Midbrain (tissue), 1 donor: ENCODE results near the gene STMN3.
"Not testable (repeated sequence)": the region's sequence is repeated elsewhere in the genome, so short reads cannot be mapped to it uniquely, and the experiment has no call there.

Experiments
- DNase-seq: peaks from one replicate; lab custom pipeline; 2025; lab: John Stamatoyannopoulos, UW

Gene STMN3

DNA sequence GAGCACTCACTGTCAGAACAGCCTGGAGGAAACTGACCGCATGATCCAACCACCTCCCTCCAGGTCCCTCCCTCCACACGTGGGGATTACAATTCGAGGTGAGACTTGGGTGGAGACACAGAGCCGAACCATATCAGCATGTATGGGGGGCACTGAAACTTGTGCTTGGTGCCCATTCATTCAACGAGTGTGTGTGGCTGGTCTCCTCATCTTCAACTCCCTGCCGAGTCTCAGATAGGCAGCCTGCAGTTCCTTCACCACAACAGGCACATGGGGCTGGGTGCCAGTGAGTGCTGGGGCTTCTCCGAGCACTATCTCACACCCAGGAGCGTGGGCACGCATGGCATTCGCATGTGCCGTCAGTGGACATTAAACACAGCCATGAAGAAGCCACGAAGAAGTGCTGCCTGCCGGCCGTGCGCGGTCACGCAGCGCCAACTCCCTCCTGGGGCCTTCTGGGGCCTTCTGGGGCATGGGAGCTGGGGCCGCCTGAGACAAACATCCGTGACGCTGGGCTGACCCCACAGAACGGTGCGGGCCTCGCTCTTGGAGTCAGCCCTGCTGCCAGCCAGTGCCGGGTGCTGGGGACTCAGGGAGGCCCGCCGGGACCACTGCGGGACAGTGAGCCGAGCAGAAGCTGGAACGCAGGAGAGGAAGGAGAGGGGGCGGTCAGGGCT, 4.2 kb upstream of the STMN3 start:
- DNase-seq = no peak

- DNase-seq = no peak
Measured at GRCh38 chr20:63656451-63656850, 3.2 kb upstream of the STMN3 start.

- DNase-seq = no peak
Measured at GRCh38 chr20:63655249-63655648, 2.0 kb upstream of the STMN3 start.

- no peak for DNase-seq
Measured at GRCh38 chr20:63653974-63654668, 897 bp upstream of the STMN3 start.

DNA sequence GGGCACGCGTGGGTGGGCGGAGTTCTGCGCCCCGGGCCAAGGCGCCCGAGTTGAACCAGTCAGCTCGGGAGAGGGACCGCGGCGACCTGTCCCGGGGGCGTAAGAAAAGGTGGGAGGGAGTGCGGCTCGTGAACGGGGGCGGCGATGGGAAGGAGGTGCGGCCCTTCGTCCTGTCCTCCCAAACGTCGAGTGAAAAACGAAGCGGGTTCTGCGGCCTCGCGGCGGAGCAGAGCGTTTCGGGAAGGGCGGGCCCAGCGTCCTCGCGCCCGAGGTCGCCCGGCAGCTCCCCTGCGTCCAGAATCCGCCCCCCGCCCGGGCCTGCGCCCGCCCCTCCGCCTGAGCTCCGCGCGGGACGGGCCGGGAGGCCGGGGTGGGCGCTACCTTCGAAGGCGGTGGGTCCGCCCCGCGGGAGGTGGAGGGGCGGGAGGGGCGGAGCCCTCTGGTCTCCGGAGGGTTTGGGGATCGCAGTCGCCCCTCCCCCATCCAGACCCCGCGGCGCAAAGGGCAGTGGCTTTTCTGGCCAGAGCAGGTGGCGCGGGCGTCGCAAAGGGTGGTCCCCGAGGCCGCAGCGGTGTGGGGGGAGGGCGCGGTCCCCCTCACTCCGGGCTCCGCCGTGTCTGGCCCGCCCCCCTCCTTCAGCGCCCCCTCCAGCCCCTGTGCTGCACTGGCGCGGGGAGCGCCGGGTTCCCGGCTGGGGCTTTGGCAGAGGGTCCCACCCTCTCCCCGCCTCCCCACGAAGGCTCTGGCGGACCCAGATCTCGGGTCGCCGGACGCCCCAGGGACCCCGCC, 838 bp downstream of the STMN3 start:
- DNase-seq = no peak

- DNase-seq = no peak
Measured at GRCh38 chr20:63651942-63652191, 1.4 kb downstream of the STMN3 start.

GRCh38 chr20:63650486-63650885, 2.7 kb downstream of the STMN3 start:
- DNase-seq = not testable (repeated sequence)

DNA sequence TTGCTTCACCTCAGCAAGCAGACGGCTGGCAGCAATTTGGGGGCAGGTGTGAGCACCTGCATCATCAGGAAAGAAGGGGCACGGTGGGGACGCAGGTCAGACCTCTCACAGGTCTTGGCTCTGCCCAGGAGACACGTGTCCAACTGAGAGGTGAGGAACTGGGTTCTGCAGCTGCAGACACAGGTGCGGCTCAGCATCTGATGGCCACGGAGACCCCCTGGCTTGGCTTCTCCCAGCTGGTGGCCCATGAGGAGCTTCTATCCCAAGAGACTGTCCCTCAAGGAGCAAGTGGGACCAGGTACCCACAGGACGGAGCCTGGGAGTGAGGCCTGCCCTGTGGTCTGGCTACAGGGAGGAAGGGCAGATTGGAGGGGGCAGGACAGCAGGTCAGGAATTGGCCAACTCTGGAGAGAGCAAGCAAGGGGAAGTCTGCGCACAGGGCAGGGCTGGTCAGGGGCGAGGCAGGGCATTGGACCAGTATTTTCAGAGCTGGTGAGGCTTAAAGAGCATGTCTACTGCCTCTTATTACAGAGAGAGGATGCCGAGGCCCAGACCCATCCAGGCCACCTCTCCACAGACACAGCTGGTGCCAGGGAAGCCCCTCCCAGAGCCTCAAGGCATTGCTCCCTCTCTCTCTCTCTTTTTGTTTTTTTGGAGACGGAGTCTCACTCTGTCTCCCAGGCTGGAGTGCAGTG, 4.2 kb downstream of the STMN3 start:
- no peak for DNase-seq

DNA sequence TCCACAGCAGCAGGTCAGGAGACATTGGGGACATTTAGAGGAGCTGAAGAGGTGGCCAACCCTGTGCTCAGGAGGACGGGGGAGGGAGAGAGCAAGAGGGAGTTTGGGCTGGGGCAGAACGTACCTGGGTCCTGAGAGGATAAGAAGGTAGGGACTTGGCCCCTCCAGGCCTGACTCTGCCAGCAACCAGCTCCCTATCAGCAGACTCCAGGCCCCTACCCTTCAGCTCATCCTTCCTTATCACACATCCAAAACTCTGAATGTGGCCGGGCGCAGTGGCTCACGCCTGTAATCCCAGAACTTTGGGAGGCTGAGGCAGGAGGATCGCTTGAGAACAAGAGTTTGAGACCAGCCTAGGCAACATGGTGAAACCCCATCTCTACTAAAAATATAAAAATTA, 5.0 kb downstream of the STMN3 start:
- DNase-seq = no peak

GRCh38 chr20:63645218-63645617, 8.0 kb downstream of the STMN3 start:
- DNase-seq = no peak

DNA sequence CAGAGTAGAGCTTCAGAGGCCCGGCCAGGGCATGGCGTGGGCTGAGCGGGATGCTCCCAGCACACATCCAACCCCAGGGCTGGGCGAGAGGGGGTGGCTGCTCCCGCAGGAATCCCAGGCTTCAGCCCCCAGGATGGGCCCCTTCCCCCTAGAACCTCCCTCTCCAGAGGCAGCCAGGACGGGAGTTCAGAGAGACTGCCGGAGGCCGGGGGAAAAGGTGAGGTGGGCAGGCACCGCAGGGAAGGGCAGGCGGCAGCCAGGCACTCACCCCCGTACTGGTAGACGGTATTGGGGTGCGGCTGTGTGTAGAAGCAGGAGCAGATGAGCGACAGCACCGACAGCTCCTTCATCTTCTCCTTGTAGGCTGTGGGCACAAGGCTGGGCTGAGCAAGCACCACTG, 9.3 kb downstream of the STMN3 start:
- no peak for DNase-seq

DNA sequence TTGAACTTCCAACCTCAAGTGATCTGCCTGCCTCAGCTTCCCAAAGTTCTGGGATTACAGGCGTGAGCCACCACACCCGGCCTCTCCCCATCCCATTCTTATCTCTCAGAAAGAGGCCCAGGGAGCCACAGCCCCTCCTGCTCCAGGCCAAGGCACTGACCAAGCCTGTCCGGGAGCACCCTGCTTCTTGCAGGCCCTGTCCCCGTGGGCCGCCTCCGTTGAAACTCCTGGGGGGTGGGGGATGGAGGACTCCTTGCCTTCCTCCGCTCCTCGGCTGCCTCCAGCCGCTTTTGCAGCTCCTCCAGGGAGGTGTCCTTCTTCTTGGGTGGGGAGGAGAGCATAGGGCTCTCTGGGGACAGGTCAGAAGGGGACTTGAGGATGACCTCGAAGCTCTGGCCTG, 9.7 kb downstream of the STMN3 start:
- DNase-seq = no peak

- DNase-seq = no peak
Measured at GRCh38 chr20:63642527-63643247, 10.5 kb downstream of the STMN3 start.

DNA sequence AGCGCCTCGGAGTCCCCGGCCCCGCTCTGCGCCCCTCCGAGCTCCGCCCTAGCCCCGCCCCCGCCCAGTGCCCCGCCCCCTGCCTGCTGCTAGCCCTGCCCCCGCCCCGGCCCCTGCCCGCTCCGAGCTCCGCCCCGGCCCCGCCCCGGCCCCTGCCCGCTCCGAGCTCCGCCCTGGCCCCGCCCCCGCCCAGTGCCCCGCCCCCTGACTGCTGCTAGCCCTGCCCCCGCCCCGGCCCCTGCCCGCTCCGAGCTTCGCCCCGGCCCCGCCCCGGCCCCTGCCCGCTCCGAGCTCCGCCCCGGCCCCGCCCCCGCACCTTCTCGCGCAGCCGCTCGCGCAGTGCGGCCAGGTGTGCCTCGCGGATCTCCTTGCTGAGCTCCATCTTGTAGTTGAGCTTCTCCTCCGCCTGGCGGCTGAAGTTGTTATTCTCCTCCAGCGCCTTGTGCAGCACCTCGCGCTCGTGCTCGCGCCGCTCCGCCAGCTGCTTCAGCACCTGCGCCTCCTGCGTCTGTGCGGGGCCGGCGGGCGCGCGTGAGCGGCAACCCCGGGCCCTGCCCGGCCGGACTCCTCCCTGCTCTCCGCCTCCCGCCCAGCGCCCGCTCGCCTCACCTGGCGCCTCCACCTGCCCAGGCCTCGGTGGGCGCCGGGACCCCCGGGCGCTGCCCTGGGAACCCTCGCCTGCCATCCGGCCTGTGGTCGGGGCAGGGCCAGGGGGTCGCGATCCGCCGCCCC, 11.3 kb downstream of the STMN3 start:
- peak; percentile 77 for DNase-seq

DNA sequence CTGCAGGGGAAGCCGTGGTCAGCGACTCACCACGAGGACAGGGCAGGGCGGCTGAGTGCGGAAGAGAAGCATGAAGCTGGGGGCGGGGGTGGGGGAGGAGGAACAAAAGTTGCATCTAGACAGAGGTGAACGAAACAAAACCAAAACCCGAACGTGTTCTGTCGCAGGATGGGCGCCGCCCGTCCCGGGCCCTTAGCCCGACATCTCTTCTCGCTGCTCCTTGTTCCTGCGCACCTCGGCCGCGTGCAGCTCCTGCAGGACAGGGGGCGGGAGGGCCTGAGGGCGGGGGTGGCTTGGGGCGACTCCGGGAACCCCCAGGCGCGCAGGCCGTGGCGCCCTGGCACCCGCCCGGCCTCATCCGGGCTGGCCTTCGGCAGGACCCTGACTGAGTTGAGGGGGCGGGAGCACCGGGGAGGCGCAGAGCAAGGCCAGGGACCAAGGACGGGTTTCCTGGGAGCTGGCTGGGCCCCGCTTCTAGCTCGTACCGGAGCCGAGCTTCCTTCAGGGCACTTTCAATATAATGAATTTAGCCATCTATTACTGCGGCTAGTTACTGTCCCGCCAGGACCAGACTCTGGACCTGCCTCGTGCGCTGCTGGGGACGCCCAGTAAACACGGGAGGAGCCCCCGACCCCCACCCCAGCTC, 12.0 kb downstream of the STMN3 start:
- DNase-seq = no peak

DNA sequence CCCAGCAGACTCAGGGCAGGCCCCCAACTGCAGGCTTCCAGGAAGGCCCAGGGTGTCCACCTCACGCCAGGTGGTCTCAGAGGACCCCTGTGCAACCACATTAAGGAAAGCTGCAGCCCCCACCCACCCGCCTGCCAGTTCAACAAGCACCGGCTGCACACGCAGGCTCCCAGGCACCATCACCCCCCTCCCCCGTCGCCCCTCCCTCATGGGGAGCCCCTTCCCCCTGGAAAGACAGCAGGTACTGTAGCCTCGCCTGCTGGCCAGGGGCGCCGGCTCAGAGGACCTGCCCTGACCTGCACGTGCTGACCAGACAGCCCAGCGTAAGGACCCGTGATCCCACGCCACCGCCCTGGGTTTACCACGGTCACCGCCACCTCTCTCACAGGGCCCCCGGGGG, 12.5 kb downstream of the STMN3 start:
- not testable (repeated sequence) for DNase-seq

- DNase-seq = no peak
Measured at GRCh38 chr20:63640086-63640485, 13.1 kb downstream of the STMN3 start.

DNA sequence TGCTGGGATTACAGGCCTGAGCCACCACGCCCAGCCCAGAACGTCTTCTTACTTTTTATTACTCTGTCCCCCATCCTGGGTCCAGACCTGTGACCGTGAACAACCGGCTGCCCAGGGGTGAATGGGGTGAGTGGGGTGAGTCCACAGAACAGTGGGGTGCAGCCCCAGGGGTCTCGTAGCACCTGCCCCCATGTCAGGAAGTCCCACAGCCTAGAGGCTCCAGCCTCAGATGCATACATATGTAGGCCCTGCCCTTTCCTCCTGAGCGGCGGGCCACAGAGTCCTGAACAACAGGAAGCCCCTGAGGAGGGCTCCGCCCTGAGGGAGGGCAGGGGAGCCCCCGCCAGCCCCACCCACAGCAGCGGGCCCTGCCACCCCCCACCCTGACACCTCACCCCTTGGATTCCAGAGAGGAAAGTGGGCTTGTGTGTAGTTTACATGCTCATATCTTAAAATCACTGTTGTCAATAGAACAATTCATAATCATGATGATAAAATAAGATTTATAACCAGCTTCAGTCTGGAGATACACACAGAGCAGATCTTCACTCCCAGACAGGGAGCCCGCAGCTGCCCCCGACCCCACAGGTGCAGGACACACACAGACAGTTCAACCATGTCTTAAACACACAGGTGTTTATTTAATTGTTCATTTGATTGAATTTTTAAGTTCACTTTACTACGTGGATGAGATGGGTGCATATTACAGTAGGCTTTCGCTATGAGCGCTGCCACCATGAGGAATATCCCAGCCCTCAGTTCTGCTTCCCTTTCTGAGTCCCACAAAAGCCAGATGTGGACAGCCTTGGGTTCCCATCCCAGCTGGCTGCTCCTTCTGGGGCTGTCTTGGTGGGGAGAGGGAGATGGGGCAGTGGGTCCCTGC, 13.9 kb downstream of the STMN3 start:
- DNase-seq = no peak

- DNase-seq = no peak
Measured at GRCh38 chr20:63636752-63637628, 16.2 kb downstream of the STMN3 start.
